Measurements from ENCODE around the gene PLCH1.

The PLCH1 gene

DNA sequence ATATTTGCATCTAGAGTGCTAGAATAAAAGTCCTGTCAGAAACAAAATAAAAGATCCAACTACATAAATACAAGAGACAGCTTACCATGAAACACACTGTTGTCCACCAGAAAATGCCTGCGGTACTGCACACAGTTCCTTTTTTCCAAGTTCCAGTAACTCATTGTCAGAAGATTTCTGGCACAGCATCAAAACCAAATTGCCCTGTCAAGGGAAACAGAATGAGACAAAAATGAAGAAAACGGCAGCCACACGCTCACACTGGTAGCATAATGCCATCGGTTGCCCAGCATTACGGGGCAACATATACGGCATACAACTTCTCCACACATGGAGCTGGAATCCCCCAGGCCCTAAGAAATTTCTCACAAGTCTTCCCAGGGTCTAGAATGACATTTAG is 40.8 kb downstream of the PLCH1 start:
- no peak for TF ChIP-seq CTCF (conservative IDR thresholded peaks at IDR 0.05)
- H3K27ac ChIP-seq = no peak overlapping the region

GRCh38 chr3:155702745-155703591 is 41.9 kb downstream of the PLCH1 start:
- TF ChIP-seq CTCF (conservative IDR thresholded peaks at IDR 0.05) = no peak

DNA sequence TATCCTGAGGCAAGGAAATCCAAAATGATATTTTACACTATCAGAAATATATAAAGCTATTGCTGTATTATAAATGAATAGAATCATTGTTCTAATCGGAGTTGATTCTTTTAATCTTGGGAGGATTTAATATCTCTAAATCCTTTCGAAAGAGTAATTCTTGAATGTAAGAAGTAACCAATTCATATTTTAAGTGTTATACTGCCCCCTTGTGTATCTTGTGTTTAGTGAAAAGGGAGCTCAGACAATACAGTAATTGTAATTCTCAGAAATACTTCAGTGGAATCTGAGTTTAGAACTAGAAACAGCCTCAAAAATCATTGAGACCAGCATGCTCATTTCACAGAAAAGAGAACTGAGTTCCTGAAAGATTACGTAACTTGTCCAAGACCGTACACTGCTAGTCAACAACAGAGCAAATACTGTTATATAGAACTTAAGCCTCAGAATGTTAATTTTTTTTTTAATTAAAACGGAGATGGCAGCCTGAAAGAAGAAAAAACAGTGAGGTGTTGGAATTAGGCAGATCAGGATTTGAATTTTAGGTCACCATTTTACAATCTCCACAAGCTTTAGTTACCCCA is 42.9 kb downstream of the PLCH1 start:
- no peak overlapping the region for H3K27ac ChIP-seq
- peak; percentile 69 for TF ChIP-seq CTCF (conservative IDR thresholded peaks at IDR 0.05)

More at GRCh38 chr3:155702745-155703591, 41.9 kb downstream of the PLCH1 start:
- H3K27ac ChIP-seq = no peak overlapping the region

DNA sequence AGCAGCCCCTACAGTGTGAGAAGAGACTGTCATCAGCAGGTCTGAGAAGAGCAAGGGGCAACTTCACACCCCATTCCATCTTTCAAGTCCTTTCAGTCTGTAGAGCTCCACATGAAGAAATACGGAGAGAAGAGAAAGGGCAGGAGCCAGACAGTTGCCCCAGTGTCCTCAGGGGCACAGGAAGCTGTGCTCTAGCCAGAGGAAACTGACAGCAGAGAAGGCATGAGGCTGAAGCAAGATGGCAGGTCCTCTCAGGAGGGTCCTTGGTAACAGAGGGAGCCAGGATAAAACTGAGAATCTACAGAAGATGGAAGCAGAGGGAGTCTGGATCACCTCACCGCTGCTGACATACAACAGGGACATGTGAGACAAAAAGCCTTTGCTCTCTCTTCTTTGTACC is 47.3 kb downstream of the PLCH1 start:
- TF ChIP-seq CTCF (conservative IDR thresholded peaks at IDR 0.05) = no peak
- no peak overlapping the region for H3K27ac ChIP-seq

DNA sequence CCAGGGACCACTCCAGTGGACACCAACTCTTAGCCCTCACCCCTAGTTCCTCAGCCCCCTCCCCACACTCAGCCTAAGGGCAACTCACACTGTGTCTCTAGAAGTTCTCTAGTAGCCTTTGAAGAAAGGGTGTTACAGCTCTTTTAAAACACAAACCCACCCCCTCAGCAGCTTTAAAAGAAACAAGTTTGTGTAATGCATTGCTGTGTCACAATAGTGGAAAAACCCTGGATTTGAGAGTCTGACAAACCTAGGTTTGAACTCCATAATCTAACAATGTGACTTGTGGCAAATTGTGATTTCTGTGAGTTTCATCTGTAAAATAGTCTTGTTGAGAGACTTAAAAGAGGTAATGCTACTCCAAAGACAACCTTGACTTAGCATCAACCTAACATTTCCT is 54.0 kb downstream of the PLCH1 start:
- no peak for TF ChIP-seq CTCF (conservative IDR thresholded peaks at IDR 0.05)
- no peak overlapping the region for H3K27ac ChIP-seq

- no peak for TF ChIP-seq CTCF (conservative IDR thresholded peaks at IDR 0.05)
- H3K27ac ChIP-seq = no peak overlapping the region
These were observed 56.4 kb downstream of the PLCH1 start for GRCh38 chr3:155688481-155688880.

DNA sequence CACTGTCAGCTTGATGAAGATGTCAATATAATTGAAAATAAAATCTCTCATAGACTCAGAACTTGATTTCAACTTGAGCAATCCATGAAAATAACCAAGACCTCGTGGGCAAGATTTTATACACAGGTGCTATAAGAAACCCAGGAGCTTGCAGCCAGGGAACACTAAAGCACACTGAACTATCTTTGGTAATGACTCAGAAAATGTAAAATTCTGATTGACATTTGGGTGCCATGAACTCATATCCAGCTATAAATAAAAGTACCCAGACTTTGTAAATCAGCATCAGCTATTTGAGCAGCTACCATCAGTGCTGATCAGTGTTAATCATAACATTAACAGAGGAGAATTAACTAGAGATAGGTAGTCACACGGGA is 61.5 kb downstream of the PLCH1 start:
- no peak for TF ChIP-seq CTCF (conservative IDR thresholded peaks at IDR 0.05)
- peak overlapping the region; percentile 51 for H3K27ac ChIP-seq

All from VCaP (cell line).